Measurements from ENCODE around the gene ECE1.

The ECE1 gene

GRCh38 chr1:21266119-21266774, 24.0 kb downstream of the ECE1 start:
- DNase-seq, result no peak

GRCh38 chr1:21265644-21266043, 24.6 kb downstream of the ECE1 start:
- no peak for DNase-seq

- DNase-seq, result no peak
Observed at GRCh38 chr1:21264898-21265297, 25.4 kb downstream of the ECE1 start.

- DNase-seq, result no peak
Observed at GRCh38 chr1:21263653-21264225, 26.5 kb downstream of the ECE1 start.

- no peak for DNase-seq
Observed at GRCh38 chr1:21263052-21263429, 27.2 kb downstream of the ECE1 start.

- no peak for DNase-seq
Observed at GRCh38 chr1:21262293-21263051, 27.8 kb downstream of the ECE1 start.

GRCh38 chr1:21261551-21262292, 28.5 kb downstream of the ECE1 start:
- DNase-seq, result no peak

GRCh38 chr1:21260405-21261125, 29.7 kb downstream of the ECE1 start:
- no peak for DNase-seq

- DNase-seq, result no peak
Observed at GRCh38 chr1:21259316-21260076, 30.8 kb downstream of the ECE1 start.

- DNase-seq, result peak; percentile 72
Observed at GRCh38 chr1:21258331-21259134, 31.7 kb downstream of the ECE1 start.

GRCh38 chr1:21257431-21258135, 32.7 kb downstream of the ECE1 start:
- DNase-seq, result no peak

GRCh38 chr1:21256776-21257175, 33.5 kb downstream of the ECE1 start:
- DNase-seq, result no peak

- no peak for DNase-seq
Observed at GRCh38 chr1:21255943-21256320, 34.3 kb downstream of the ECE1 start.

GRCh38 chr1:21255284-21255942, 34.9 kb downstream of the ECE1 start:
- peak; percentile 89 for DNase-seq

- no peak for DNase-seq
Observed at GRCh38 chr1:21254335-21254951, 35.8 kb downstream of the ECE1 start.

GRCh38 chr1:21251773-21252471, 38.3 kb downstream of the ECE1 start:
- DNase-seq, result no peak

- DNase-seq, result no peak
Observed at GRCh38 chr1:21249940-21250493, 40.2 kb downstream of the ECE1 start.

- no peak for DNase-seq
Observed at GRCh38 chr1:21247892-21248715, 42.2 kb downstream of the ECE1 start.
